ENCODE results near the gene ZNF879.

The ZNF879 gene

DNA sequence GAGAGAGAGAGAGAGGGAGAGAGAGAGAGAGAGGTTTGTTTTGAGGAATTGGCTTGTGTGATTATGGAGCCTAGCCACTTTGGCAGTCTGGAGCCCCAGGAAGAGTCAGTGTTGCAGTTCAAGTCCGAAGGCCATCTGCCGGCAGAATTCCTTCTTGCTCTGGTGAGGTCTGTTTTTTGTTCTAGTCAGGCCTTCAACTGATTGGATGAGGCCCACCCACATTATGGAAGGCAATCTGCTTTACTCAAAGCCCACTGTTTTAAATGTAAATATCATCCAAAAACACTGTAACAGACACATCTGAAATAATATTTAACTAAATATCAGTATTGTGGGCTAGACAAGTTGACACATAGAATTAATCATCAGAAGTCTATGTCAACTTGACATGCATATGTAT lies 17.0 kb upstream of the ZNF879 start:
- in situ Hi-C loops (cut with MboI; ENCODE audit: low sequenced_read_pairs): no loop called here

DNA sequence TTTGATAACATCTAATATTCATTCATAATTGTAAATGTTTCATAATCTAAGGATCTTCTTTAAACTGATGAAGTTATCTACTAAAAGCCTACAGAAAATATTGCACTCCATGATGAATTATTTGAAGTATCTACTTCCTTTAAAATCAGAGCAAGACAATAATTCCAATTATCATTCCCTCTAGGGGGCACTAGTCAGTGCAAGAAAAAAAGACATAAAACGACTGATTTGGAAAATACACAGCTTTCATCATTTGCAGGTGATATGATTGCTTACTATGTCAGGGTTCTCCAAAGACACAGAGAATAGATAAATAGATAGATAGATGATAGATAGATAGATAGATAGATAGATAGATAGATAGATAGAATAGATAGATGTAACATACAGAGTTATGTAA lies 14.9 kb upstream of the ZNF879 start:
- in situ Hi-C loops (cut with MboI; ENCODE audit: low sequenced_read_pairs): no loop called here

DNA sequence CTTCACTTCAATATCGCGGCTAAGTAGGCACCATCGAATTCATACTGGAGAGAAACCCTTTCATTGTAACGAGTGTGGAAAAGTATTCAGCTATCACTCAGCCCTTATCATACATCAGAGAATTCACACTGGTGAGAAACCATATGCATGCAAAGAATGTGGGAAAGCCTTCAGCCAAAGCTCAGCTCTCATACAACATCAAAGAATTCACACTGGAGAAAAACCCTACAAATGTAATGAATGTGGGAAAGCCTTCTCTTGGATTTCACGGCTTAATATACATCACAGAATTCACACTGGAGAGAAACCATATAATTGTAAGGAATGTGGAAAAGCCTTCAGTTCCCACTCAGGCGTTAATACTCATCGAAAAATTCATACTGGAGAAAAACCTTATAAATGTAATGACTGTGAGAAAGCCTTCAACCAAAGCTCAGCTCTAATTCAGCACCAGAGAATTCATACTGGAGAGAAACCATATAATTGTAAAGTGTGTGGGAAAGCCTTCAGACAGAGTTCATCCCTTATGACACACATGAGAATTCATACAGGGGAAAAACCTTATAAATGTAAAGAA lies 9.5 kb downstream of the ZNF879 start:
- in situ Hi-C loops (cut with MboI; ENCODE audit: low sequenced_read_pairs): no loop called here

DNA sequence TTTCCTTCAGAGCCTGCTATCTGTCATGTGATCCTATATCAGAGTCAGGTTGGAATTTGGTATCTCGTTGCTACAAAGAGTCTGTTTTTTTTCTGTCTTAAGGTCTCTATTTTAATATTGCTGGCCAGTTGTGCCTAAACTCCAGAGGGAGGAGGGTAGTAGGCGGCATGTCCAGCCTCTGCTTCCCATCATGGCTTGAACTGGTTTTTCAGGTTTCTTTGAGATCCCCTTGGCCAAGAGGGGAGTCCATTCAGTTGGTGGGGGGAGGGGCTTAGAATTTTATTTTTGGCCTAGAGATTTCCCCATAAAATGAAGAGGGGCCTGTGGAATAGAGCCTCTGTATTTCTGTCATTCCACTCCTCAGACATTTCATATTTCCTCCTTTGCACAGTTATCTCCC lies 21.2 kb downstream of the ZNF879 start:
- in situ Hi-C loops (cut with MboI; ENCODE audit: low sequenced_read_pairs): no loop called here

DNA sequence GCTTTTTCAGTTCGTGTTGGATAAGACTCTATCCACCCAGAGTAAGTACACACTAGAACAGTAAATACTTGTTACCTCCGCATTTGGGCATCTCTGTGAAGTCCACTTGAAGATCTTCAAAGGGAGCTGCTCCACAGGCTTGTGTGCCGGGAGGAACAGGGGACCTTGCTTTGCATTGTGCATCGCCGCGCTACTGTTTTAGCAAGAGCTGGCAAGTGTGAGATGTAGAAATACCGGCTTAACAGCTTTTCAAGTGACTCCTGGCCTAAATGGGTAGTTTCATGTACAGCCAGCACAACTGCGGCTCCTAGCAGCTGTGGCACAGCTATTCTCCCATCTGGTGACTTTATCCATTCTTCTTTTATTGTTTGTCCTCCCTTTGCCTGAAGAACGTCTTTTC lies 28.2 kb downstream of the ZNF879 start:
- in situ Hi-C loops (cut with MboI; ENCODE audit: low sequenced_read_pairs): no loop called here

DNA sequence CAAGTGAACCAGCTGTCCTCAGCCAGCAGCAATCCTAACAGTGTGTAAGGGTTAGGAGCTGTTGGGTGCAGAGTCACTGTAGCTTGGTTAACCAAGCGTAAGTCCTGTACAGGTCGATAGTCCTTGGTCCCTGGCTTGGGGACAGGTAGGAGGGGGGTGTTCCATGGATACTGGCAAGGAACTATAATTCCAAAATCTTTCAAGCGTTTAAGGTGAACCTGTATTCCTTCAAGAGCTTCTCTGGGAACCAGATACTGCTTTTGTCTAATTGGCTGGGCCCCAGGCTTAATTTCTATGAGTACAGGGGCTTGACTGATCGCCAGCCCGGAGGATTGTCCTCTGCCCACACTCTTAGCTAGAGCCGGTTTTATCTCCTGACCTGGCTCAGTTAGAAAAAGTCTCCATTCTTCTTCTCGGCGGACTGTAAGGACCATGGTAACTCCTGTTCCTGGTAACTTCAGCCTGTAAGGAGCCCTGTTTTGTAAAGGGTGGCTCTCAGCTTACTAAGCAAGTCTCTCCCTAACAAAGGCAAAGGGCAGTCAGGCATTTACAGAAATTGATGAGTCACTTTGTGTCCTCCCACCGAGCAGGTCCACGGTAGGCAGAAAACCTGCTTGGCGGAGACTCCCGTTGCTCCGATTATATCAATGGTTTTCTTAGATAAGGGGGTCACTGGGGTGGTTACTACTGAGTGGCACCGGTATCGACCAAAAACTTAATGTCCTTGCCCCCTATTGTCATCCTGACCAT lies 30.6 kb downstream of the ZNF879 start:
- in situ Hi-C loops (cut with MboI; ENCODE audit: low sequenced_read_pairs): no loop called here

DNA sequence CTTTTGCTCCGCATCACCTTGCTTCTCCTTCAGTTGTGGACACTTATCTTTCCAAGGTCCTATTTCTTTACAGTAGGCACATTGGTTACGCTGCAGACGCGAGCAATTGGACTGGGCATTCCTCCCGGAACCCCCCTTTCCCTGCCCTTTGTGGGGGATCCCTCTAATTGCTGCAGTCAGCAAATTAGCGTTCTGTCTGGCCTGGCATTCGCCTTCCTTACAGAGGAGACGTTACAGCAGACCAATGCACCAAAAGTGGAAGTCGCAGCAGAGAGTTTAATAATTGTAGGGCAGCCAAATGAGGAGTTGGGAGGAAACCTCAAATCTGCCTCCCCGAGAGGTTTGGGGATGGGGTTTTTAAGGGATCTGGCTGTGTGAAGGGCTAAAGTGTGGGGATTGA lies 31.3 kb downstream of the ZNF879 start:
- in situ Hi-C loops (cut with MboI; ENCODE audit: low sequenced_read_pairs): no loop called here

DNA sequence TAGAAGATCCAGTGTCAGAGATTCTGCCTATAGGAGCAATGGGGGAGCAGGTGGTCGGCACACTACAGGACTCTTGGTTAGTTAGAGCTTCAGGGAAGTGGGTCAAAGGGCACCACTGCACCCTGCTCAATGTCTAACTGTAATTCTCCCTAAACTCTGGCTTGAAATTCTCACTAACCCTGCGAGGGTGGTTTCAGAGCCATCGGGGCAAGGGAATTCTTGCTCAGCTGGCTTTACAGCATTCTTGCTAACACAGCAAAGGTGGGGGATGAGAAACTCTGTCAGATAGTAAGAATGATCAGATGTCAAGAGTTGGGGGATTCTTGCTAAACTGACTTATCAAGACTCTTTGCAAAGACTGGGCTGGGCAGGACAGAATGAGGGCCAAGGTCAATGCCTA lies 31.8 kb downstream of the ZNF879 start:
- in situ Hi-C loops (cut with MboI; ENCODE audit: low sequenced_read_pairs): no loop called here

DNA sequence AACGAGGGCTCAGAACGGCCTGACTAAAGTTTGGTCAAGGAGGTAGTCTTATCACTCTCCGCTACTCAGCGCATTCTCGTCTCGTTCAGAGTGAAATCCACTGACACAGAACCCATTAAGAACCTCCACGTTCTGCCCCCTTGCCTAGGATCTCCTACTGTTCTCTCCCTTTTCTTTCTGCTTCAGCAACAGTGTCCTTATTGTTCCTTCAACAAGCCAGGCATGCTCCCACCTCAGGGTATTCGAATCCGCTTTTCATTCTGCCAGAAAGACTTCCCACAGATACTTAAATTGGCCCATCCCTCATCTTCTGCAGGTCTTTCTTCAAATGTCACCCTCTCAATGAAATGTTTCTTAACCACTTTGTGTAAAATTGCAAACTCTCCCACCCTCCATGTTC lies 32.2 kb downstream of the ZNF879 start:
- in situ Hi-C loops (cut with MboI; ENCODE audit: low sequenced_read_pairs): no loop called here

DNA sequence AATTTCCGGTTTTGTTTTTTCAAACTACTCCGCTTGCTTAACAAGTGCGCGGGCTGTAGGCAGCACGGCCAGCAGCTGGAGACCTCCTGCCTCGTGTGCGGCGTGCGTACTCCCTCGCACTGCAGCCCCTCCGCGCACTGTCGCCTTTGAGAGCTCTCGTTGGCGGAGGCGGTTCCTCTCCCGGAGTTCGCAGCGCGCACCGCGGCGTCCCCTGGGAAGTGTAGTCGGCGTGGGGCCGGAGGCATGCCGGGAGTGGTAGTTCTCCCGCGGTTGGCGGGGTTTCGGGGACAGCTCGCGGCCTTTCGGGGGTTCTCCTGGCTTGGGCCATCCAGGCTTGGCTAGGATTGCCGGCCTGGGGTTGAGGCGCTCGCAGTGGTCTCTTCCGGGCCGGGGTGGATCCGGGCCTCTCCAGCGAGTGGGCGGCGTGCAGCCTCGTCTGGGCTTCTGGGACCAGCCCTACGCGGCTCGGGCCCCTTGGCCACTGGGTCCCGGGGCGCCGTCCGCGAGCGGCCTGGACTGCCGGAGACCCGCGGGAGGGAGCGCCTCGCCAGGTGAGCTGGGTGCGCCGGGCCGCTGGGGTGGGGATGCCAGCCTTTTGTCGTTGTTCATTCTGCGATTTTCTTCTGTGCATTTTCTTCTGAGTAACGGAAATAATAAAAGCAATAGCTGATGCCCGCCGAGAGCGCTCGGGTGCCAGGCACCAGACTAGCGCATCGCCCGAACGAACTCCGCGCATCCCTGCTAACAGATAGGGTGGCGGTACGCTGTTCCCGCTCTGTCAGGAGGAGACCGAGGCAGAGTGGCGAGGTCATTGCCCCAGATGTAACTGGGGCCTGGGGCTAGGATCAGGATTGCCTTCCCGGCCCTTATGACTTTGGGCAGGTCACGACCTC lies 36.8 kb downstream of the ZNF879 start, which contains the start of gene ZNF354C:
ZNF354C (plus strand) TSS at position 258 of the 893 bp plus-strand sequence. CDS start 1,696 bp downstream, outside the sequence.
- in situ Hi-C loops (cut with MboI; ENCODE audit: low sequenced_read_pairs): no loop called here

DNA sequence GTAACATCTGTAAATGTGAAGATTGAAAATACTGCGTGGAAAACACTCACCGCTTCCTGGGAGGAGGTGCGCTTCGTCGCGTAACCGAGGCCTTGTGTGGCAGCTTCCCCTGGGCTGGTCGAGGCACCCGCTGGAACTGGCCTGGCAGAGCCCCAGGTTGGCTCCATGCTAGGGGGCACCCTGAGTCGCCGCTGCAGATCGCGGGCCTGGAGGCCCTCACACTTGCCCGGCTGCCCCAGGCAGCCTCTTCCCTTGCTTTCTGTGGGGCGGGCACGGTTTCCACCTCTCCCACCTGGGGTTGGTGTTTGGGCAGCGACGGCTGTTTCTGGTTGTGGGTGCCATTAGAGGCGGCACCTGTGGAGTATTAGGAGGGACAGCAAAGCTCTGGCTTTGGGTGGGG lies 37.4 kb downstream of the ZNF879 start:
- in situ Hi-C loops (cut with MboI; ENCODE audit: low sequenced_read_pairs): no loop called here

DNA sequence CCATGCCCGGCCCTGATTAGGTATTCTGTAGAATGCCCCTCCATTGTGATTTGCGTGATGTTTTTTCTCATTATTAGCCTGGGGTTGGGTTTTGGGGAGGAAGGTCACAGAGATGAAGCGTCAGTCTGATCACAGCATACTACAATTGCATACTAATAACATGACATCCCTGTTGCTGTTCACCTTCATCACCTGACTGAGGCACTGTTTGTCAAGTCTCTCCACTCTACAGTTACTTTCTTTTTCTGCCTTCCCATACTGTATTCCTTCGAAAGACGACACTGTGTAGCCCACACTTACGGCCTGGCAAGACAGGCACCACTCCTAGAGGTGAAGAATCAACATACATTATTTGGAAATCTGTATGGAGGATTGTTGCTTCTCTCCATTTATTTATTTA lies 42.1 kb downstream of the ZNF879 start:
- in situ Hi-C loops (cut with MboI; ENCODE audit: low sequenced_read_pairs): no loop called here

DNA sequence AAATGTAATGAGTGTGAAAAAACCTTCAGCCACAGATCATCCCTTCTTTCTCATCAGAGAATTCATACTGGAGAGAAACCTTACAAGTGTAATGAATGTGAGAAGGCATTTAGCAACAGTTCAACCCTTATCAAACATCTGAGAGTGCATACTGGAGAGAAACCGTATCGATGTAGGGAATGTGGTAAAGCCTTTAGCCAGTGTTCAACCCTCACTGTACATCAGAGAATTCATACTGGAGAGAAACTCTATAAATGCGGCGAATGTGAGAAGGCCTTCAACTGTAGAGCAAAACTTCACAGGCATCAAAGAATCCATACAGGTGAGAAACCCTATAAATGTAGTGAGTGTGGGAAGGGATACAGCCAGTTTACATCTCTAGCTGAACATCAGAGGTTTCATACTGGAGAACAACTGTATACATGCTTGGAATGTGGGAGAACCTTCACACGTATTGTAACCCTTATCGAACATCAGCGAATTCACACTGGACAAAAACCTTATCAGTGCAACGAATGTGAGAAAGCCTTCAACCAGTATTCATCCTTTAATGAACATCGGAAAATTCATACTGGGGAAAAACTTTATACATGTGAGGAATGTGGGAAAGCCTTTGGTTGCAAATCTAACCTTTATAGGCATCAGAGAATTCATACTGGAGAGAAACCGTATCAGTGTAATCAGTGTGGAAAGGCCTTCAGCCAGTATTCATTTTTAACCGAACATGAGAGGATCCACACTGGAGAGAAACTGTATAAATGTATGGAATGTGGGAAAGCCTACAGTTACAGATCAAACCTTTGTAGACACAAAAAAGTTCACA lies 55.8 kb downstream of the ZNF879 start:
- in situ Hi-C loops (cut with MboI; ENCODE audit: low sequenced_read_pairs): no loop called here

DNA sequence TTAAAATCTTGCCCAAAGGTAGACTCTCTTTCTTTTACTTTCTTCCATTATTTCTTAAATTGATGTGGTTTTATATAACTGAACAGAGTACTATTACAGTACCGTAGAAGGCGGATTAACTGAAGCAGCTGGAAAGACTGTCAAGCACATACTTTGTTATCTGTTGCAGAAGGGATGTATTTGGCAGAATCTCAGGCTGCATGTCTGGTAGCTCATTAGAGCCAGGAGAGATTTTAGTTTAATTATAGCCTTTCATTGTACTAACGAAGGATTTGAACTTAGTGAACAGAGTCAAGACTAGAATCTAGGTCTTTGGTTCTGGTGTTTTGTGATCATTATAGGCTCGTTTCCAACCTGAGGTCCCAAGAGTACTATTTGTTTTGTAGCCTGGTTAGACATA lies 57.1 kb downstream of the ZNF879 start:
- in situ Hi-C loops (cut with MboI; ENCODE audit: low sequenced_read_pairs): no loop called here
